ENCODE results near the gene CA4.

- no peak for TF ChIP-seq BACH2 (CRISPR knock-in tag; IDR thresholded peaks at IDR 0.05; ENCODE audit: borderline replicate concordance)
- no peak for TF ChIP-seq ISL1 (CRISPR knock-in tag; IDR thresholded peaks at IDR 0.05)
- no peak for TF ChIP-seq ZC3H10 (CRISPR knock-in tag; IDR thresholded peaks at IDR 0.05)
- no peak for TF ChIP-seq ZNF565 (CRISPR knock-in tag; conservative IDR thresholded peaks at IDR 0.05; ENCODE audit: low read depth)
- TF ChIP-seq, protein P1, sequence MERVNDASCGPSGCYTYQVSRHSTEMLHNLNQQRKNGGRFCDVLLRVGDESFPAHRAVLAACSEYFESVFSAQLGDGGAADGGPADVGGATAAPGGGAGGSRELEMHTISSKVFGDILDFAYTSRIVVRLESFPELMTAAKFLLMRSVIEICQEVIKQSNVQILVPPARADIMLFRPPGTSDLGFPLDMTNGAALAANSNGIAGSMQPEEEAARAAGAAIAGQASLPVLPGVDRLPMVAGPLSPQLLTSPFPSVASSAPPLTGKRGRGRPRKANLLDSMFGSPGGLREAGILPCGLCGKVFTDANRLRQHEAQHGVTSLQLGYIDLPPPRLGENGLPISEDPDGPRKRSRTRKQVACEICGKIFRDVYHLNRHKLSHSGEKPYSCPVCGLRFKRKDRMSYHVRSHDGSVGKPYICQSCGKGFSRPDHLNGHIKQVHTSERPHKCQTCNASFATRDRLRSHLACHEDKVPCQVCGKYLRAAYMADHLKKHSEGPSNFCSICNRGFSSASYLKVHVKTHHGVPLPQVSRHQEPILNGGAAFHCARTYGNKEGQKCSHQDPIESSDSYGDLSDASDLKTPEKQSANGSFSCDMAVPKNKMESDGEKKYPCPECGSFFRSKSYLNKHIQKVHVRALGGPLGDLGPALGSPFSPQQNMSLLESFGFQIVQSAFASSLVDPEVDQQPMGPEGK (CRISPR knock-in tag; IDR thresholded peaks at IDR 0.05; ENCODE audit: borderline replicate concordance), result no peak
- no peak for TF ChIP-seq TSHZ2 (CRISPR knock-in tag; IDR thresholded peaks at IDR 0.05)
- no peak for TF ChIP-seq ZNF70 (CRISPR knock-in tag; IDR thresholded peaks at IDR 0.05)
- TF ChIP-seq GLIS3 (CRISPR knock-in tag; IDR thresholded peaks at IDR 0.05), result no peak
- no peak for TF ChIP-seq CSDC2 (CRISPR knock-in tag; IDR thresholded peaks at IDR 0.05)
- TF ChIP-seq ZFP30 (CRISPR knock-in tag; IDR thresholded peaks at IDR 0.05), result no peak
- no peak for TF ChIP-seq ZFP3 (CRISPR knock-in tag; IDR thresholded peaks at IDR 0.05)
- no peak for TF ChIP-seq SNAI2 (CRISPR knock-in tag; IDR thresholded peaks at IDR 0.05)
- TF ChIP-seq RARB (CRISPR knock-in tag; IDR thresholded peaks at IDR 0.05), result no peak
Observed at GRCh38 chr17:60110586-60110985, 39.2 kb upstream of the CA4 start.
